Body of pancreas (tissue), 4 donors: ENCODE results near the gene FGR. TPM values are rescaled to one million over a fixed set of nuclear protein-coding genes. Genes with fewer than 3 reads are reported as not detected.

Experiments
- ATAC-seq: fragments of 150-250 bp; one replicate; pipeline ENCODE4 v1.9.1; 2016
- DNase-seq, 4 donors: peaks; one replicate each; pipeline ENCODE4 v3.0.0-alpha.2; 2019
- H3K27ac ChIP-seq, 4 donors: fragments of 200-600 bp; sonication (generic); 1 replicate in 3 of 4; 2 replicates in 1 of 4; pipeline versions ENCODE4 v1.5.1 to v1.6.1; 2016 to 2019; ENCODE audit warnings: mild to moderate bottlenecking in 1 of 4, mixed read lengths in 1 of 4, moderate library complexity in 1 of 4
- H3K27me3 ChIP-seq, 2 donors: fragments of 200-600 bp; sonication (generic); one replicate each; pipeline ENCODE4 v1.6.0; 2016; ENCODE audit warnings: mild to moderate bottlenecking in 1 of 2
- H3K36me3 ChIP-seq, 2 donors: fragments of 200-600 bp; sonication (generic); replicated peaks in 1 of 2; 2 replicates each; pipeline ENCODE4 v1.5.1; 2016; ENCODE audit warnings: low read depth in 2 of 2; ENCODE audit not compliant: insufficient read depth in 1 of 2
- H3K4me1 ChIP-seq: fragments of 200-600 bp; sonication (generic); one replicate; pipeline ENCODE4 v1.6.0; 2016
- H3K4me3 ChIP-seq, 2 donors: fragments of 200-600 bp; sonication (generic); 1 replicate in 1 of 2; 2 replicates in 1 of 2; pipeline ENCODE4 v1.5.1; 2016 to 2019
- H3K9me3 ChIP-seq, 3 donors: fragments of 200-600 bp; sonication (generic); 1 replicate in 2 of 3; 2 replicates in 1 of 3; pipeline ENCODE4 v1.5.1; 2016
- POLR2A ChIP-seq, 3 donors: fragments of 450-650 bp; IDR thresholded peaks; one replicate each; pipeline ENCODE4 v1.6.1; 2016; ENCODE audit warnings: antibody characterized with exemption in 3 of 3, mild to moderate bottlenecking in 2 of 3
- WGBS, 2 donors: methylation state at CpG; one replicate each; pipeline ENCODE4 v1.1.5; 2017; 5-methylcytosine and 5-hydroxymethylcytosine counted together
- intact Hi-C: fragments of 100-400 bp; cut with DNase I; formaldehyde crosslinking; loops from one replicate; pipeline ENCODE4 v1.15.1; 2023
- total RNA-seq, 2 donors: library from RNA; depleted of rRNA; stranded (reverse); fragments of >200 nt; gene quantifications; one replicate each; pipeline ENCODE4 v1.1.0, GENCODE V29; 2016
- TF ChIP-seq, protein P1 (sequence below), 7 experiments: fragments of 450-650 bp in 4 of 7; fragments of 200-600 bp in 3 of 7; sonication (generic) in 3 of 7; IDR thresholded peaks; one replicate each; pipeline ENCODE4 v1.5.1; 2016 to 2019; ENCODE audit warnings: antibody characterized with exemption in 7 of 7

The FGR gene
- total RNA-seq, 2 donors from 2014 or later, result 3.0 to 5.4 TPM

DNA sequence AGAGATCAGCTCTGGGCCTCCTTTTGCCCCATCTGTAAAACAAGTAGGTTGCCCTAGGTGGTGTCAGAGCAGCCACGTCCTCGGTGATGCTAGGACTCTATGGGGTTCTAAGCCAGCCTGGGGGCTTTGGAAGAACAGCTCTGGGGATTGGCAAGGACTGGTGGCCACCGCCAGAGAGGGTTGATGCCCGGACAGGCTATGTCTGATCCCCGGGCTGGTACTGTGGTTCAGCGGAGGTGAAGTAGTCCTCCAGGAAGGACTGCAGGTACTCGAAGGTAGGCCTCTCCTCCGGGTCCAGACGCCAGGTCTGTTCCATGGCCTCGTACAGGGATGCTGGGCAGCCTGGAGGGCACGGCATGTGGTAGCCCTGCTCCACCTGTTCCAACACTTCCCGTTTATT, 22.3 kb downstream of the FGR start:
- H3K36me3 ChIP-seq, result no peaks in the 10 kb centered on the region
- intact Hi-C loops, result loop anchor here (10.0 kb wide), 1 partner anchor 198 kb away; no protein-coding TSS in a partner anchor
- no peaks in the 10 kb centered on the region for H3K9me3 ChIP-seq
- no peak for ATAC-seq
- no peak overlapping the region for H3K4me3 ChIP-seq
- H3K27ac ChIP-seq, result no peak overlapping the region
- TF ChIP-seq, protein P1, sequence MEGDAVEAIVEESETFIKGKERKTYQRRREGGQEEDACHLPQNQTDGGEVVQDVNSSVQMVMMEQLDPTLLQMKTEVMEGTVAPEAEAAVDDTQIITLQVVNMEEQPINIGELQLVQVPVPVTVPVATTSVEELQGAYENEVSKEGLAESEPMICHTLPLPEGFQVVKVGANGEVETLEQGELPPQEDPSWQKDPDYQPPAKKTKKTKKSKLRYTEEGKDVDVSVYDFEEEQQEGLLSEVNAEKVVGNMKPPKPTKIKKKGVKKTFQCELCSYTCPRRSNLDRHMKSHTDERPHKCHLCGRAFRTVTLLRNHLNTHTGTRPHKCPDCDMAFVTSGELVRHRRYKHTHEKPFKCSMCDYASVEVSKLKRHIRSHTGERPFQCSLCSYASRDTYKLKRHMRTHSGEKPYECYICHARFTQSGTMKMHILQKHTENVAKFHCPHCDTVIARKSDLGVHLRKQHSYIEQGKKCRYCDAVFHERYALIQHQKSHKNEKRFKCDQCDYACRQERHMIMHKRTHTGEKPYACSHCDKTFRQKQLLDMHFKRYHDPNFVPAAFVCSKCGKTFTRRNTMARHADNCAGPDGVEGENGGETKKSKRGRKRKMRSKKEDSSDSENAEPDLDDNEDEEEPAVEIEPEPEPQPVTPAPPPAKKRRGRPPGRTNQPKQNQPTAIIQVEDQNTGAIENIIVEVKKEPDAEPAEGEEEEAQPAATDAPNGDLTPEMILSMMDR (IDR thresholded peaks at IDR 0.05), result no peak
- TF ChIP-seq POLR2A (IDR thresholded peaks at IDR 0.05), result no peak
- 75% methylated on average over 6 to 12 of the region's 12 CpGs for WGBS, 2 donors
- DNase-seq, result no peak
- H3K27me3 ChIP-seq, result no peaks in the 10 kb centered on the region
- H3K4me1 ChIP-seq, result peaks cover 4% of the 10 kb centered on the region

DNA sequence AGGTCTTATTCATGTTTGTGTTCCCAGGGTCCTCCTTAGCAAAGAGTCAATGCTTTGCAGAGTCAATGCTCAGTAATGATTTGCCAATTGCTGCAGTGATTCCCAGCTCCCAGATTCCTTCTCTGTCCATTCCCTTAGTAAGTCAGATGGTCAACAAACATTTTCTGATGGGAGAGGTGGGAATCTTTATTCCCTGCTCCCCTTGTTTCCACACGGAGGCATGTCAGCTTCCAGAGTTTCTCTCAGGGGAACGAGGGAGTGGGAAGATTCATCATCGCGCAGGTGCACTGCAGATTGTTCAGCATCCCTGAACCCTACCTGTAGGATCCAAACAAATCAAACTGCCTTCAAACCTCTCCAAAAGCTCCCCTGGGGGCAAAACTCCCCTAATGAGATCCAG, 23.5 kb downstream of the FGR start:
- DNase-seq (no peak), ATAC-seq (no peak)
- intact Hi-C loops, result loop anchor here (2.0 to 10.0 kb wide), 2 partner anchors 53 to 197 kb away; no protein-coding TSS in a partner anchor
- Histone ChIP-seq H3K27me3 (no peaks in the 10 kb centered on the region), H3K4me1 (peaks cover 4% of the 10 kb centered on the region), H3K4me3 (no peak overlapping the region), H3K36me3 (no peaks in the 10 kb centered on the region), H3K27ac (no peak overlapping the region), H3K9me3 (no peaks in the 10 kb centered on the region)
- TF ChIP-seq POLR2A (IDR thresholded peaks at IDR 0.05), result no peak
- 64 to 72% methylated on average over 3 to 4 of the region's 4 CpGs for WGBS, 2 donors

DNA sequence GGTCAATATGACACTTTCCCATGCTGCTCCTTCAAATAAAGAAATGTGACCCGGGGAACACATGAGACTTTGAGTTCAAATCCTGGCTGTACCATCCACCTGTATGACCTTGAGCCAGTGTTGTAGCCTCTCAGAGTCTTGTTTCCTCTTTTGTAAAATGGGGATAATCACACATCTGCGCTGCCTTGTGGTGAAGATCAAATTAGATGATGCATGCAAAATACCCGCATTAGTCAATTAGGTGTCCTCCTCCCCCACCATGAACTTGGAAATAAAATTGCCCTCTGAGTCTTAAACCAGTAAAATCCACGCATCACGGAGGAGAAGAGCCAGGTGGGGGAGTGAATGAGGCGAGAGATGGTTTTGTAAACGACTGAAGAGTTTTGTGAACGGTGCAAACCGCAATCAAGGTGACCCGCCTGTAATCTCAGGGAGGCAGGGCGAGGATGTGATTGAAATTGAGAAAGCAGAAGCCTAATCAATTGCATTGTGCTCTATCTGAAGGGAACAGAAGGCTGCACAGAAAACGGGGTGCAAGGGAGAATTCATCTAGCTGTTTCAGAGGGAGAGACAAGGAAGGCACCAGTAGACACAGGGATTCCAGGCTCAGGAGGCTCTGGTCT, 25.3 kb downstream of the FGR start:
- no peak for TF ChIP-seq POLR2A (IDR thresholded peaks at IDR 0.05)
- TF ChIP-seq, protein P1 (IDR thresholded peaks at IDR 0.05), result no peak
- ATAC-seq (no peak), DNase-seq (no peak)
- intact Hi-C loops, result loop anchor here (2.0 to 10.0 kb wide), 3 partner anchors 55 to 217 kb away; partner anchors contain the start of gene GPR3
- WGBS, 2 donors, result 54 to 58% methylated on average over 12 of the region's 12 CpGs
- Histone ChIP-seq H3K4me3 (no peak overlapping the region), H3K4me1 (peaks cover 4% of the 10 kb centered on the region), H3K36me3 (no peaks in the 10 kb centered on the region), H3K9me3 (no peaks in the 10 kb centered on the region), H3K27me3 (no peaks in the 10 kb centered on the region), H3K27ac (no peak overlapping the region)

DNA sequence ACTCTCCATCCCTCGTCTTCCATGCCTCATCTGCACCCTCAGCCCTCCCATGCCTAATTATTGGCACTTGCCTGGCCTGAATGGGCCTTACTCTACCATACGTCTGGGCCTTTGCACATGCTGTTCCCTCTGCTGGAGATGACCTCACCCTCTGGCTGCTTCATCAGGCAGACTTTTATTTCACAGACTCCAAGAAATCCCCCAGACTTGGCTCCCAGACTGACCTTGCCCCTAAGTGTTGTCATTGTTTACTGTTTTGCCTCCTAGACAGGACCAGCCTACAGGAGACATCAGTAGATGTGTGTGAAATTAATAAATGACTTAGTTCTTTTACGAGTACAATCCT, 25.8 kb downstream of the FGR start:
- no peak overlapping the region for H3K27ac ChIP-seq

DNA sequence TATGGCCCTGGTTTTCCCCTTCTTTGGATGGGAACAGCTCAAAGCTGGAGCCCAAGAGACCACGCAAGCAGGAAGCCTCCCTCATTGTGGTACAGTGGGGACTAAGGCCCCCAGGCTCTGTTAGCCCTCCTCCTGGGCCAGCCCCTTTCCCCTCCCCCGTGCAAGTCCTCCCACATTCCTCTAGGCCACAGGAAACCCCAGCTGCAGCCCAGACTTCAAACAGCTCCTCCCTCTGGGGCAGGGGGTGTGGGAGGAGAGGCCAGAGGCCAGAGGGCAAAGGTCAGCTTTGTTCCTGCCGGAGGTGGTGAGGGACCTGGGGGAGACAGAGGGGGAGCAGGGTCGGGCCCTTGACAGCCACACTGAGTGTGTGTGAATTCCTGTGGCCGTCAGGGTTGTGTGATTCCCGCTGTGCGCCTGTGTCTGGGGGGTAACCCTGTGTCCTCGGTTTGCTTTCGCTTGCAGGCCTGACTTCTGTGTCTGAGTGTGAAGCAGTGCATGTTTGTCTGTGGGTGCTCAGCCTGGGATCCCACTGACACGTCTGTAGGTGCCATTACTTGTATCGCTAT, 27.7 kb downstream of the FGR start:
- no peak for DNase-seq
- Histone ChIP-seq H3K4me1 (peaks cover 8% of the 10 kb centered on the region), H3K27me3 (no peaks in the 10 kb centered on the region), H3K27ac (no peak overlapping the region), H3K36me3 (no peaks in the 10 kb centered on the region), H3K4me3 (no peak overlapping the region), H3K9me3 (no peaks in the 10 kb centered on the region)
- TF ChIP-seq, protein P1 (IDR thresholded peaks at IDR 0.05), result no peak
- no peak for TF ChIP-seq POLR2A (IDR thresholded peaks at IDR 0.05)
- WGBS, 2 donors, result 61 to 71% methylated on average over 9 to 11 of the region's 11 CpGs
- intact Hi-C loops, result loop anchor here (5.0 kb wide), 1 partner anchor 215 kb away; the partner anchor contains the start of gene GPR3
- ATAC-seq, result no peak

More for the DNA sequence above, 25.8 kb downstream of the FGR start:
- Histone ChIP-seq H3K36me3 (no peaks in the 10 kb centered on the region), H3K4me3 (no peak overlapping the region), H3K9me3 (no peaks in the 10 kb centered on the region), H3K27me3 (no peaks in the 10 kb centered on the region), H3K4me1 (peaks cover 4% of the 10 kb centered on the region)
- DNase-seq, result no peak
- ATAC-seq, result no peak
- intact Hi-C loops, result loop anchor here (5.0 kb wide), 1 partner anchor 217 kb away; the partner anchor contains the start of gene GPR3
- 32 to 44% methylated on average over 3 of the region's 3 CpGs for WGBS, 2 donors
- TF ChIP-seq POLR2A (IDR thresholded peaks at IDR 0.05), result no peak
- TF ChIP-seq, protein P1 (IDR thresholded peaks at IDR 0.05), result no peak
